C4-2B (cell line): ENCODE measurements around the gene MPDZ.
A peak's percentile ranks its signal among the peaks of the same experiment; 100 is the strongest.

Experiments
- H3K27ac ChIP-seq: fragments of 450-650 bp; 2 replicates; pipeline ENCODE4 v1.5.1; 2017
- ZFX ChIP-seq: fragments of 450-650 bp; IDR thresholded peaks from 2 replicates; pipeline ENCODE4 v1.6.1; 2017
- TF ChIP-seq, protein P1 (sequence below): fragments of 450-650 bp; conservative IDR thresholded peaks from 2 replicates; pipeline ENCODE4 v1.5.1; 2017; ENCODE audit warnings: mild to moderate bottlenecking

MPDZ gene

DNA sequence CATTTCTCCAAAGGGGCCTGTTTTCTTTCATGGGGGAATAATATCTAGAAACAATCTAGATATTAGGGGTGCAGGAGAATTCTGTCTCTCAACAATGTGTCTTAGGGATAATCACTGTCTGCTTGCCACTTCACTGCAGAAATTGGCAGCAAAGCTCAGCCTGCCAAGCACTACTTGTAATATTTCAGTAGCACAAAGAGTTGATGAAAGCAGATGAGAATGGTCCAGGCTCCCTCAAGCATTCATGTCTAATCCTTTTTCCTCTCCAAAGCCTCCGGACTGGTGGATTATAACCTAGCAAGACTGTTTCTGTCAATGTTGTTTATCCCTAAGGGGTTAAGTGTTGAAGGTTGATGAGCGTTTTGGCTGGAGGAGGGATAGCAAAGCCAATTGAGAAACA is 13.3 kb upstream of the MPDZ start:
- TF ChIP-seq ZFX: no peak
- TF ChIP-seq, protein P1, sequence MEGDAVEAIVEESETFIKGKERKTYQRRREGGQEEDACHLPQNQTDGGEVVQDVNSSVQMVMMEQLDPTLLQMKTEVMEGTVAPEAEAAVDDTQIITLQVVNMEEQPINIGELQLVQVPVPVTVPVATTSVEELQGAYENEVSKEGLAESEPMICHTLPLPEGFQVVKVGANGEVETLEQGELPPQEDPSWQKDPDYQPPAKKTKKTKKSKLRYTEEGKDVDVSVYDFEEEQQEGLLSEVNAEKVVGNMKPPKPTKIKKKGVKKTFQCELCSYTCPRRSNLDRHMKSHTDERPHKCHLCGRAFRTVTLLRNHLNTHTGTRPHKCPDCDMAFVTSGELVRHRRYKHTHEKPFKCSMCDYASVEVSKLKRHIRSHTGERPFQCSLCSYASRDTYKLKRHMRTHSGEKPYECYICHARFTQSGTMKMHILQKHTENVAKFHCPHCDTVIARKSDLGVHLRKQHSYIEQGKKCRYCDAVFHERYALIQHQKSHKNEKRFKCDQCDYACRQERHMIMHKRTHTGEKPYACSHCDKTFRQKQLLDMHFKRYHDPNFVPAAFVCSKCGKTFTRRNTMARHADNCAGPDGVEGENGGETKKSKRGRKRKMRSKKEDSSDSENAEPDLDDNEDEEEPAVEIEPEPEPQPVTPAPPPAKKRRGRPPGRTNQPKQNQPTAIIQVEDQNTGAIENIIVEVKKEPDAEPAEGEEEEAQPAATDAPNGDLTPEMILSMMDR: no peak

DNA sequence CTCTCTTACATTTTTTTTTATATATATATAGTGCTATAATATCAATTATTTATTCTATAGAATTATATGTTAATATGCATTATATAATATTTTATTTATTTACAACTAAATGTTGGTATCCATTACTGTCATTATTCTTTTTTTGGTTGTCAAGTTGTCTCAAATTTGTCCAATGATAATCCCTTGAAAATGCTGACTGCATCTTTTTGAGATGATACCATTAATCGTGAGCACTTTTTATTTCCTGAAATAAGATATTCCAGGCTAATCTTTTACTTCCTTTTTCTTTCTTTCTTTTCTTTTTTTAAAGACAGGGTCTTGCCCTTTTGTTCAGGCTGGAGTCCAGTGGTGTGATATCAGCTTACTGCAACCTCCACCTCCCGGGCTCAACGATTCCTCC is 12.7 kb upstream of the MPDZ start:
- TF ChIP-seq, protein P1: no peak
- no peak for TF ChIP-seq ZFX

More for the DNA sequence above, 13.3 kb upstream of the MPDZ start:
- no peak overlapping the region for H3K27ac ChIP-seq

DNA sequence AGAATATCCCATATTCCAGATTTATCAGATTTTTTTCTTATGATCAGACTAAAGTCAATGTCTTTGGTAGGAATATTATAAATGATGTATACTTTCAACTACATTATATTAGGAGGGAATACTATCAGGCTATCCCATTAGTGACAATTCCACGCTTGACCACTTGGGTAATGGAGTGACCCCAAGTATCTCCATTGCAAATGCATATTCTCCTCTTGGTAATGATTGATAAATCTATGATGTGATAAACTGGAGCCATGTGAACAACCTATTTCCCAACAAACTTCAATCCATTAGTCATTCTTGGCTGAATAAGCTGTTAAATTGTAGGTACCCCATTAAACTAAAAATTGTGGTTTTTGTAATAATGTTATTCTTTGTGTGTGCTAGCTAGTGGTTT is 12.2 kb upstream of the MPDZ start:
- H3K27ac ChIP-seq: no peak overlapping the region
- TF ChIP-seq ZFX: no peak
- TF ChIP-seq, protein P1: peak; percentile 16

More for the DNA sequence above, 12.7 kb upstream of the MPDZ start:
- H3K27ac ChIP-seq: no peak overlapping the region

DNA sequence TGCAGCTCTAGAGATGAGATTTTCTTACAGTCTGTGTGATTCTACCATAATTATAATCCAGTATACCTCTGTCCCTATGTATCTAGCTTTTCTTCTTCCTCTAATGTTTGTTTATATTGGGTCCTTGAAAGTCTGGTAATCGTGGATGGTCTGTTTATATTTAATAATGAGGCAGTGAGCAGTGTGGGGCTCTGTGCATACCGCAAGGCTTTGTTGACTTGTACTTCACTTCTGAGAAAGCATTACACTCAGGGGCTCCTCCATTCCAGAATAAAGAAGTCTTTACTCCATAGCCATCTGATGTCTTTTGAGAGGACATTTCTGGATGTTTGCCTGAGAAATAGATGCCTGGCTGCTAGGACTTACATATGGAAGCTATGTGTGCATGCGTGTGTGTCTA is 4.5 kb upstream of the MPDZ start:
- no peak overlapping the region for H3K27ac ChIP-seq
- no peak for TF ChIP-seq ZFX
- TF ChIP-seq, protein P1: no peak

DNA sequence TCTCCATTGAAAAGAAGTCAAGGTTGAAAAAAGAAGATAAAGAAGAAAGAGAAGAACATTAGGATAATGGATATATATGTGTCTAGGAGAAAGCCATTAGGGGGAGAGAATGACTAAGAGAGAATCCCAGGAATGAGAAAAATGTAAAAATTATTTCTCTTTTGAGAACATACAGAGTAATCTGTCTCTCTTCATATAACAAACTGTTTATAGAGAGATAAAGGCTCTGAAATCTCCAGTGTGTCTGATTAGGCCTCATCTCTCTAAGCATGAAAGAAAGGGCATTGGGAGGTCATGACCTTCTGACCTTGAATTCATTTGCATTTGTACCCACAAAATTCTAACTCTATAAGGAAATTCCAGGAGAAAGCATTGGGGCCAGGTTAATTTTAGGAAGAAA is 3.5 kb upstream of the MPDZ start:
- TF ChIP-seq, protein P1: no peak
- no peak for TF ChIP-seq ZFX
- H3K27ac ChIP-seq: no peak overlapping the region

DNA sequence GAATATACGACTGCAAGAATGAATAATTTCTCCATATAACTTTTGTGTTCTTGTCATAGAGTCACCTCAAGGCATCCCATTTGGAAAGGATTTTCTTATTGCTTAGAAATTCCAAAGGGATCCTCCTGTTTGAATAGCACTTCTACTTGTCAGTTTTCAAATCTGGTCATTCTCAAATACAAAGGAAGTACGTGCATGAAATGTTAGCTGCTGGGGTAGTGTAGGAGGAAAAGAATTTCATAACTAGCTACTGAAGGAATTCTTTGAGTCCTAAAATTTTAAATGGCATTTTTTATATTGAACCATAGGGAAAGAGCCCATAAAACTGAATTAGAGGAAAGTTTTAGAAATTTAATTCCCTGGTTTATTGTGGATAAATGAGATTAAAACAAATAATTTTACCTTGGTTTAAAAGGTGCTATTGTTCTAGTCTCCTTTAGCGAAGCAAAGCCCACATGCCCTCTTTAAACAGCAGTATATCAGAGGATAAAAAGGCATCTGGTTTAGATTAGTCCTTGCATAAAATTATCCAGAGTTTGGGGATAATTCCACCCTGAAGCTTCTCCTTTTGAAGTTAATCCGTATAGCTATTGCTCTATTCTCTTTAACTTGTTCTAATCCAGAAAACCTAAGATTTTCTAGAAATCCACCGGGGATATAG is 2.0 kb upstream of the MPDZ start:
- no peak overlapping the region for H3K27ac ChIP-seq
- TF ChIP-seq ZFX: no peak
- TF ChIP-seq, protein P1: no peak

DNA sequence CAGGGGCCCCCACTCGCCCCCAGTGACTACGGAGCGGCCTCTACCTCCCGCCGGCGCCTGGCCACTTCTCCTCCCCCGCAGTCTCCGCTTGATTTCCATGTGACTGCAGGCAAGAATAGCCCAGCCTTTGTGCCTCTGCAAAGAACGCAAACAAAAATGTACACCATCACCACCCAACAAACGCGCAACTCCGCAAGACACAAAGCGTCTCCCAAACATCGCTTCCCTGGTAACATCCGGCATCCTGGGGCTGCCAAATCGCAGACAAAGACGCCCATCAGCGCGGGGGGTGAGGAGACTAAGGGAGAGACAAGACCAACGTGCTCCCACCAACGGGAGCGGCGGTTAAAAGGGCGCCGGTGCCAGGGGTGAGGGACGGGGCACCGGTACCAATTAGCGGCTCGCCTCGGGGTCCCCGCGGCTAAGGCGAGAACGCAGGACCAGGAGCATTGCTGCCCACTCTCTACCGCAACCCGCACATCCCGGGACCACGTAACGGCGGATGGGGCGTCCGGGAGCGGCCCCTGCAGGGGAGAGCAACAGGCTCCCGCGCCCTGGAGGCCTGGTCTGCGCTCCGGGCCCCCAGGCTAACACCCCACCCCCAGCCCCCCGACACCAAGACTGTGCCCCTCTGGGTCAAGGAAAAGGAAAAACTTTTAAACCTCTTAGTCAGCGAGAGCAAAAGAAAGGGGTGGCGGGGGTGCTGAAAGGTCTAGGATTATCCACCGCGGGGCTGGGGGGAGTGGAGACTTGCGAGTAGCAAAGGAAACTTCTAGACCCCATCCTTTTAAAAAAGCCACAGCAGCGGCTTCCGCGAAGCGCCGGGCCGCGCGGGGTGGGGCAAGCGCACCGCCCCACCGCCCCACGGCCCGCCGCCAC is 885 bp downstream of the MPDZ start:
- peak; percentile 50 for TF ChIP-seq ZFX
- TF ChIP-seq, protein P1: no peak
- H3K27ac ChIP-seq: peak overlapping the region; percentile 96
